Transverse colon (tissue), 4 donors: Measurements from ENCODE around the gene SMPDL3A. TPM values are rescaled to one million over a fixed set of nuclear protein-coding genes. Genes with fewer than 3 reads are reported as not detected.

ENCODE experiments used
- DNase-seq: peaks from one replicate; pipeline ENCODE4 v3.0.0-alpha.2; 2019
- H3K27ac ChIP-seq, 4 donors: fragments of 200-600 bp; sonication (generic); 2 replicates each; pipeline ENCODE4 v1.5.1; 2016 to 2018; ENCODE audit warnings: inconsistent platforms in 4 of 4
- H3K27me3 ChIP-seq: fragments of 200-600 bp; sonication (generic); 2 replicates; pipeline ENCODE4 v1.5.1; 2017; ENCODE audit warnings: inconsistent platforms
- H3K36me3 ChIP-seq, 4 donors: fragments of 200-600 bp; sonication (generic); 2 replicates each; pipeline ENCODE4 v1.5.1; 2017 to 2019; ENCODE audit warnings: inconsistent platforms in 4 of 4
- H3K4me1 ChIP-seq, 4 donors: fragments of 200-600 bp; sonication (generic); 2 replicates each; pipeline ENCODE4 v1.5.1; 2017 to 2020; ENCODE audit warnings: inconsistent platforms in 4 of 4
- H3K4me3 ChIP-seq, 4 donors: fragments of 200-600 bp; sonication (generic); 1 replicate in 1 of 4; 2 replicates in 3 of 4; pipeline versions ENCODE4 v1.5.1 to v1.6.1; 2017 to 2019; ENCODE audit warnings: inconsistent platforms in 4 of 4
- H3K9me3 ChIP-seq, 2 donors: fragments of 200-600 bp; sonication (generic); 2 replicates each; pipeline ENCODE4 v1.5.1; 2017 to 2019; ENCODE audit warnings: inconsistent platforms in 2 of 2
- EP300 ChIP-seq: sonication (generic); formaldehyde crosslinking; IDR thresholded peaks from one replicate; pipeline ENCODE4 v1.6.1; 2017; ENCODE audit warnings: antibody characterized with exemption, low read depth
- POLR2A ChIP-seq: fragments of 450-650 bp; IDR thresholded peaks from one replicate; pipeline ENCODE4 v1.6.1; 2016; ENCODE audit warnings: antibody characterized with exemption, mild to moderate bottlenecking, moderate library complexity
- POLR2AphosphoS5 ChIP-seq, 3 donors: sonication (generic); formaldehyde crosslinking; IDR thresholded peaks; one replicate each; pipeline ENCODE4 v1.6.1; 2016; ENCODE audit warnings: antibody characterized with exemption in 3 of 3
- WGBS, 2 donors: methylation state at CpG; one replicate each; pipeline ENCODE4 v1.1.5; 2018; ENCODE audit warnings: low coverage in 1 of 2; 5-methylcytosine and 5-hydroxymethylcytosine counted together
- in situ Hi-C, 4 donors: fragments of 200-750 bp; cut with MboI; loops; one replicate each; pipeline versions ENCODE4 v1.15.0 to v1.15.1; 2017; ENCODE audit warnings: low sequenced_read_pairs in 3 of 4, low pct_ligation_motif_present in 1 of 4, low pct_unique_long_range_greater_than_20kb in 1 of 4
- intact Hi-C: fragments of 100-400 bp; cut with DNase I; formaldehyde crosslinking; loops from one replicate; pipeline ENCODE4 v1.15.1; 2023; ENCODE audit warnings: low total_unique reads
- total RNA-seq, 4 donors: library from RNA; depleted of rRNA; stranded (reverse); fragments of >200 nt; gene quantifications; one replicate each; pipeline ENCODE4 v1.1.0, GENCODE V29; 2016
- TF ChIP-seq, protein P1 (sequence below), 5 experiments: fragments of 200-600 bp in 3 of 5; fragments of 450-650 bp in 2 of 5; sonication (generic) in 3 of 5; IDR thresholded peaks; 1 replicate in 2 of 5; 2 replicates in 3 of 5; pipeline ENCODE4 v1.5.1; 2016 to 2017; ENCODE audit warnings: antibody characterized with exemption in 5 of 5, inconsistent platforms in 3 of 5, mild to moderate bottlenecking in 2 of 5, moderate library complexity in 1 of 5

SMPDL3A gene
- total RNA-seq, 4 donors from 2014 or later, result 10.1 to 353 (median 172) TPM

GRCh38 chr6:122831511-122831910, 42.5 kb downstream of the SMPDL3A start:
- DNase-seq, result no peak
- H3K27me3 ChIP-seq, result no peaks in the 10 kb centered on the region
- 50 to 57% methylated on average over 1 of the region's 1 CpG for WGBS, 2 donors
- no peak overlapping the region for H3K27ac ChIP-seq
- no peaks in the 10 kb centered on the region for H3K36me3 ChIP-seq
- H3K4me3 ChIP-seq, result no peak overlapping the region
- TF ChIP-seq EP300 (no peak), POLR2A (no peak), POLR2AphosphoS5 (IDR thresholded peaks at IDR 0.05) (no peak)
- TF ChIP-seq, protein P1, sequence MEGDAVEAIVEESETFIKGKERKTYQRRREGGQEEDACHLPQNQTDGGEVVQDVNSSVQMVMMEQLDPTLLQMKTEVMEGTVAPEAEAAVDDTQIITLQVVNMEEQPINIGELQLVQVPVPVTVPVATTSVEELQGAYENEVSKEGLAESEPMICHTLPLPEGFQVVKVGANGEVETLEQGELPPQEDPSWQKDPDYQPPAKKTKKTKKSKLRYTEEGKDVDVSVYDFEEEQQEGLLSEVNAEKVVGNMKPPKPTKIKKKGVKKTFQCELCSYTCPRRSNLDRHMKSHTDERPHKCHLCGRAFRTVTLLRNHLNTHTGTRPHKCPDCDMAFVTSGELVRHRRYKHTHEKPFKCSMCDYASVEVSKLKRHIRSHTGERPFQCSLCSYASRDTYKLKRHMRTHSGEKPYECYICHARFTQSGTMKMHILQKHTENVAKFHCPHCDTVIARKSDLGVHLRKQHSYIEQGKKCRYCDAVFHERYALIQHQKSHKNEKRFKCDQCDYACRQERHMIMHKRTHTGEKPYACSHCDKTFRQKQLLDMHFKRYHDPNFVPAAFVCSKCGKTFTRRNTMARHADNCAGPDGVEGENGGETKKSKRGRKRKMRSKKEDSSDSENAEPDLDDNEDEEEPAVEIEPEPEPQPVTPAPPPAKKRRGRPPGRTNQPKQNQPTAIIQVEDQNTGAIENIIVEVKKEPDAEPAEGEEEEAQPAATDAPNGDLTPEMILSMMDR (IDR thresholded peaks at IDR 0.05), result no peak
- no peaks in the 10 kb centered on the region for H3K9me3 ChIP-seq
- peaks cover 0 to 4% (median 0%) of the 10 kb centered on the region in 4 donors for H3K4me1 ChIP-seq
- intact Hi-C loops, result no loop called here
- in situ Hi-C loops, result loop anchor here (10.0 to 25.0 kb wide), 3 partner anchors 87 to 344 kb away; no protein-coding TSS in a partner anchor

- Histone ChIP-seq H3K4me1 (peaks cover 0 to 4% (median 0%) of the 10 kb centered on the region in 4 donors), H3K36me3 (no peaks in the 10 kb centered on the region), H3K27ac (no peak overlapping the region), H3K4me3 (no peak overlapping the region), H3K27me3 (no peaks in the 10 kb centered on the region), H3K9me3 (no peaks in the 10 kb centered on the region)
- intact Hi-C loops (no loop called here), in situ Hi-C loops (loop anchor here (10.0 to 25.0 kb wide), 3 partner anchors 88 to 345 kb away; no protein-coding TSS in a partner anchor)
- TF ChIP-seq, protein P1 (IDR thresholded peaks at IDR 0.05), result no peak
- no peak for TF ChIP-seq EP300
- no peak for TF ChIP-seq POLR2A
- DNase-seq, result no peak
- 71 to 84% methylated on average over 3 of the region's 3 CpGs for WGBS, 2 donors
Observed at GRCh38 chr6:122832459-122832858, 43.4 kb downstream of the SMPDL3A start.

GRCh38 chr6:122833021-122833491, 44.0 kb downstream of the SMPDL3A start:
- Histone ChIP-seq H3K36me3 (no peaks in the 10 kb centered on the region), H3K27me3 (no peaks in the 10 kb centered on the region), H3K9me3 (no peaks in the 10 kb centered on the region), H3K27ac (no peak overlapping the region), H3K4me3 (no peak overlapping the region), H3K4me1 (peaks cover 0 to 4% (median 0%) of the 10 kb centered on the region in 4 donors)
- in situ Hi-C loops, result loop anchor here (10.0 to 25.0 kb wide), 3 partner anchors 88 to 346 kb away; no protein-coding TSS in a partner anchor
- intact Hi-C loops, result no loop called here
- WGBS, 2 donors, result 81 to 90% methylated on average over 7 of the region's 7 CpGs
- no peak for TF ChIP-seq POLR2A
- TF ChIP-seq POLR2AphosphoS5 (IDR thresholded peaks at IDR 0.05), result no peak
- no peak for TF ChIP-seq EP300
- TF ChIP-seq, protein P1 (IDR thresholded peaks at IDR 0.05), result no peak
- DNase-seq, result no peak

- intact Hi-C loops (loop anchor here (5.0 kb wide), 1 partner anchor 106 kb away; no protein-coding TSS in a partner anchor), in situ Hi-C loops (loop anchor here (5.0 to 25.0 kb wide), 4 partner anchors 93 to 351 kb away; no protein-coding TSS in a partner anchor)
- TF ChIP-seq, protein P1 (IDR thresholded peaks at IDR 0.05), result peak; percentile 29 to 53 (median 43)
- TF ChIP-seq EP300, result no peak
- TF ChIP-seq POLR2A, result no peak
- 77 to 83% methylated on average over 3 of the region's 3 CpGs for WGBS, 2 donors
- H3K36me3 ChIP-seq, result no peaks in the 10 kb centered on the region
- no peaks in the 10 kb centered on the region for H3K4me1 ChIP-seq
- no peaks in the 10 kb centered on the region for H3K27me3 ChIP-seq
- H3K27ac ChIP-seq, result no peak overlapping the region
- H3K9me3 ChIP-seq, result no peaks in the 10 kb centered on the region
- no peak for DNase-seq
- H3K4me3 ChIP-seq, result no peak overlapping the region
Observed at GRCh38 chr6:122838060-122838780, 49.2 kb downstream of the SMPDL3A start.
